OCI-LY3 (cell line): ENCODE data around the gene ARHGAP10.

Source experiments
- CTCF ChIP-seq: fragments of 200-600, 300-600 bp; sonication (generic); IDR thresholded peaks from 2 replicates; pipeline ENCODE4 v1.5.1; 2014; ENCODE audit warnings: antibody characterized with exemption, low read length, low read depth
- EZH2phosphoT487 ChIP-seq: fragments of 200-600 bp; shearing (Covaris generic); IDR thresholded peaks from 2 replicates; pipeline ENCODE4 v1.6.1; 2018; ENCODE audit warnings: antibody characterized with exemption, mixed run types, low read depth

DNA sequence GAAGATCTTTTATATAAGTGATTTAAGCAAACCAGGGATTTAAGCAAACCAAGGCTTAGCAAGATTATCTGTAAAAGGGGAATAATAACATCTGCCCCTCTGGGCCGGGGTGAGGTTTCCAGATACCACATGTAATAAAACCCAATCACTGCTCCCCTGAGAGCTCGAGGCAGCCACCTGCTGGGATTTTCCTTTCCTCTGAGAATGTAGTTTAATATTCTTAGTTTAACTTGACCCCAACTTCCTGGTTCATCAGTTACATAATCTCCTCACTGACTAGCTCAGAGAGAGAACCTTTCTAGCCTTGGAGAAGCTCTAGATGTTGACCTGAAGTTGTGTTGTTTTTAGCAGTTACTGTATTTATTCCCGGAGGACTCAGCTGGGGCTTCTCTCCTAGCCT, 322.4 kb downstream of the ARHGAP10 start:
- TF ChIP-seq CTCF = peak; percentile 40
- TF ChIP-seq EZH2phosphoT487 = no peak
